Common myeloid progenitor, CD34-positive (primary cell): Measurements from ENCODE around the gene HPDL.

Source experiments
- CTCF ChIA-PET: fragments of 350-600 bp; sonication (Branson Sonifier 250); formaldehyde crosslinking; loops from one replicate; lab custom pipeline; 2021; ENCODE audit warnings: antibody characterized with exemption; lab: Charles Lee
- POLR2A ChIA-PET: fragments of 350-600 bp; sonication (Branson Sonifier 250); formaldehyde crosslinking; loops from one replicate; lab custom pipeline; 2021; ENCODE audit warnings: antibody characterized with exemption; lab: Charles Lee
- DNase-seq, 3 donors: peaks; one replicate each; pipeline versions ENCODE4 v3.0.0 to v3.0.0-alpha.2; 2013
- H3K27ac ChIP-seq, 2 experiments: 1 replicate in 1 of 2; 2 replicates in 1 of 2; pipeline ENCODE4 v1.7.0; 2013; ENCODE audit warnings: inconsistent platforms in 2 of 2, low read length in 2 of 2, mild to moderate bottlenecking in 2 of 2, low read depth in 1 of 2, moderate library complexity in 1 of 2; ENCODE audit not compliant: severe bottlenecking in 2 of 2, insufficient read depth in 1 of 2, poor library complexity in 1 of 2
- H3K27me3 ChIP-seq, 5 experiments: replicated peaks in 2 of 5; 1 replicate in 3 of 5; 2 replicates in 2 of 5; pipeline versions ENCODE4 v1.6.1 to v1.7.0; 2013; ENCODE audit warnings: low read length in 4 of 5, mild to moderate bottlenecking in 2 of 5, moderate library complexity in 2 of 5, inconsistent platforms in 1 of 5; ENCODE audit not compliant: insufficient read depth in 5 of 5, control insufficient read depth in 4 of 5
- H3K36me3 ChIP-seq, 4 experiments: 1 replicate in 2 of 4; 2 replicates in 2 of 4; pipeline versions ENCODE4 v1.6.1 to v1.7.0; 2013; ENCODE audit warnings: low read length in 3 of 4, control low read depth in 1 of 4, mild to moderate bottlenecking in 1 of 4; ENCODE audit not compliant: control insufficient read depth in 4 of 4, insufficient read depth in 4 of 4
- H3K4me1 ChIP-seq, 4 experiments: 1 replicate in 3 of 4; 2 replicates in 1 of 4; pipeline versions ENCODE4 v1.6.1 to v1.7.1; 2013; ENCODE audit warnings: low read length in 3 of 4, mild to moderate bottlenecking in 3 of 4, control low read depth in 1 of 4, inconsistent platforms in 1 of 4, moderate library complexity in 1 of 4; ENCODE audit not compliant: control insufficient read depth in 4 of 4, insufficient read depth in 4 of 4; ENCODE audit errors: control extremely low read depth in 1 of 4
- H3K4me3 ChIP-seq, 7 experiments: 1 replicate in 4 of 7; 2 replicates in 3 of 7; pipeline versions ENCODE4 v1.5.1 to v1.7.0; 2013; ENCODE audit warnings: mild to moderate bottlenecking in 7 of 7, low read length in 6 of 7, moderate library complexity in 6 of 7, inconsistent platforms in 2 of 7, low read depth in 2 of 7, control low read depth in 1 of 7; ENCODE audit not compliant: insufficient read depth in 4 of 7, control insufficient read depth in 1 of 7; ENCODE audit errors: extremely low read depth in 1 of 7
- H3K9me3 ChIP-seq, 5 experiments: 1 replicate in 4 of 5; 2 replicates in 1 of 5; pipeline versions ENCODE4 v1.6.1 to v1.7.1; 2013; ENCODE audit warnings: low read length in 4 of 5, mild to moderate bottlenecking in 2 of 5, inconsistent platforms in 1 of 5, low read depth in 1 of 5, moderate library complexity in 1 of 5; ENCODE audit not compliant: control insufficient read depth in 4 of 5, insufficient read depth in 2 of 5; ENCODE audit errors: control extremely low read depth in 1 of 5
- WGBS: methylation state at CpG from one replicate; pipeline ENCODE4 v1.1.5; 2013; ENCODE audit not compliant: insufficient coverage; 5-methylcytosine and 5-hydroxymethylcytosine counted together

The HPDL gene

GRCh38 chr1:45297666-45298356 is 28.9 kb upstream of the HPDL start:
- no peak for DNase-seq
- Histone ChIP-seq H3K4me1 (peaks cover 0 to 3% (median 2%) of the 10 kb centered on the region in 4 experiments), H3K27me3 (no peaks in the 10 kb centered on the region), H3K36me3 (no peaks in the 10 kb centered on the region), H3K9me3 (no peaks in the 10 kb centered on the region), H3K4me3 (no peak overlapping the region), H3K27ac (no peak overlapping the region)
- CTCF ChIA-PET: interaction anchor here (0.5 to 18.6 kb wide), 4 partner anchors 17 to 471 kb away, joined by 3 to 402 read pairs (median 3); partner anchors contain the start of genes HECTD3 and UROD
- POLR2A ChIA-PET: no interaction called here
- 97% methylated on average over 6 of the region's 8 CpGs for WGBS

- DNase-seq: no peak
- Histone ChIP-seq H3K4me3 (no peak overlapping the region), H3K27me3 (no peaks in the 10 kb centered on the region), H3K4me1 (peaks cover 2 to 10% (median 9%) of the 10 kb centered on the region in 4 experiments), H3K36me3 (no peaks in the 10 kb centered on the region), H3K27ac (no peak overlapping the region), H3K9me3 (no peaks in the 10 kb centered on the region)
- CTCF ChIA-PET: interaction anchor here (0.6 to 18.6 kb wide), 8 partner anchors 16 to 1489 kb away, joined by 3 to 402 read pairs (median 4); partner anchors contain the start of genes HECTD3 and UROD
- POLR2A ChIA-PET: no interaction called here
- WGBS: no CpG with 5 or more reads among the region's 1 CpG
Observed at GRCh38 chr1:45299296-45299695, 27.4 kb upstream of the HPDL start.

- POLR2A ChIA-PET: interaction anchor here (0.6 kb wide), 3 partner anchors 9 to 579 kb away, joined by 3 to 5 read pairs (median 3); partner anchors contain the start of gene HPDL
- 51% methylated on average over 2 of the region's 4 CpGs for WGBS
- peak; percentile 81 to 90 (median 86) for DNase-seq
- CTCF ChIA-PET: interaction anchor here (0.8 to 18.6 kb wide), 14 partner anchors 16 to 568 kb away, joined by 3 to 402 read pairs (median 4); partner anchors contain the start of genes HECTD3, HPDL, TESK2 and UROD
- Histone ChIP-seq H3K4me1 (peaks cover 2 to 18% (median 16%) of the 10 kb centered on the region in 4 experiments), H3K9me3 (no peaks in the 10 kb centered on the region), H3K27ac (no peak overlapping the region), H3K4me3 (no peak overlapping the region), H3K36me3 (no peaks in the 10 kb centered on the region), H3K27me3 (no peaks in the 10 kb centered on the region)
Observed at GRCh38 chr1:45299981-45300668, 26.6 kb upstream of the HPDL start.

- WGBS: 100% methylated on average over 2 of the region's 2 CpGs
- Histone ChIP-seq H3K4me1 (peaks cover 2 to 19% (median 17%) of the 10 kb centered on the region in 4 experiments), H3K4me3 (no peak overlapping the region), H3K36me3 (no peaks in the 10 kb centered on the region), H3K27me3 (no peaks in the 10 kb centered on the region), H3K9me3 (no peaks in the 10 kb centered on the region), H3K27ac (no peak overlapping the region)
- no peak for DNase-seq
- ChIA-PET CTCF (interaction anchor here (1.0 to 18.6 kb wide), 9 partner anchors 15 to 569 kb away, joined by 3 to 402 read pairs (median 4); partner anchors contain the start of genes HECTD3, HPDL, TESK2 and UROD), POLR2A (interaction anchor here (0.6 kb wide), 1 partner anchor 26 kb away, joined by 3 read pairs; the partner anchor contains the start of gene HPDL)
Observed at GRCh38 chr1:45300669-45300997, 26.1 kb upstream of the HPDL start.

GRCh38 chr1:45302505-45303150 is 24.1 kb upstream of the HPDL start:
- Histone ChIP-seq H3K36me3 (no peaks in the 10 kb centered on the region), H3K4me1 (peaks cover 2 to 24% (median 20%) of the 10 kb centered on the region in 4 experiments), H3K4me3 (peak overlapping the region; percentile 53 to 90 (median 72)), H3K27me3 (no peaks in the 10 kb centered on the region), H3K9me3 (no peaks in the 10 kb centered on the region), H3K27ac (peak overlapping the region; percentile 66 to 84)
- POLR2A ChIA-PET: interaction anchor here (1.0 to 1.3 kb wide), 2 partner anchors 37 to 292 kb away, joined by 3 to 12 read pairs; partner anchors contain the start of genes HECTD3, MUTYH and TOE1
- CTCF ChIA-PET: interaction anchor here (0.6 to 18.6 kb wide), 15 partner anchors 11 to 517 kb away, joined by 3 to 402 read pairs (median 3); partner anchors contain the start of genes AKR1A1, HECTD3, MUTYH and TOE1
- DNase-seq: no peak
- WGBS: 95% methylated on average over 11 of the region's 16 CpGs

GRCh38 chr1:45303520-45304310 is 23.0 kb upstream of the HPDL start:
- DNase-seq: peak; percentile 97 to 99 (median 98)
- CTCF ChIA-PET: interaction anchor here (0.6 to 18.6 kb wide), 14 partner anchors 11 to 476 kb away, joined by 3 to 402 read pairs (median 3); partner anchors contain the start of genes AKR1A1, HECTD3, MUTYH and TESK2
- Histone ChIP-seq H3K4me3 (peak overlapping the region; percentile 53 to 90 (median 72)), H3K36me3 (no peaks in the 10 kb centered on the region), H3K4me1 (peaks cover 2 to 24% (median 20%) of the 10 kb centered on the region in 4 experiments), H3K9me3 (no peaks in the 10 kb centered on the region), H3K27ac (peak overlapping the region; percentile 69 to 88), H3K27me3 (no peaks in the 10 kb centered on the region)
- POLR2A ChIA-PET: interaction anchor here (0.6 to 1.3 kb wide), 8 partner anchors 21 to 582 kb away, joined by 3 to 12 read pairs (median 3); partner anchors contain the start of genes HECTD3, MUTYH, TESK2 and TOE1
- WGBS: 0% methylated on average over 45 of the region's 68 CpGs
